RPMI7951 (cell line): Measurements from ENCODE around the gene CRHR1. TPM values are rescaled to one million over a fixed set of nuclear protein-coding genes. Genes with fewer than 3 reads are reported as not detected.
"Not testable (repeated sequence)": the region's sequence is repeated elsewhere in the genome, so short reads cannot be mapped to it uniquely, and the experiment has no call there.

Source experiments
- DNase-seq: peaks from one replicate; pipeline ENCODE4 v3.0.0-alpha.2; 2012; ENCODE audit warnings: low read depth
- total RNA-seq: library from RNA; depleted of rRNA; stranded (reverse); fragments of >200 nt; shearing (Covaris generic); gene quantifications from 2 replicates; pipeline ENCODE4 v1.2.3, GENCODE V29; 2014; rRNA removed

Gene CRHR1
- total RNA-seq: not detected in 2 replicates

GRCh38 chr17:45784293-45784740 lies at the start of gene CRHR1:
CRHR1 (plus strand) TSS chr17:45784320; CDS start chr17:45784545, 225 bp downstream.
- no peak for DNase-seq

DNA sequence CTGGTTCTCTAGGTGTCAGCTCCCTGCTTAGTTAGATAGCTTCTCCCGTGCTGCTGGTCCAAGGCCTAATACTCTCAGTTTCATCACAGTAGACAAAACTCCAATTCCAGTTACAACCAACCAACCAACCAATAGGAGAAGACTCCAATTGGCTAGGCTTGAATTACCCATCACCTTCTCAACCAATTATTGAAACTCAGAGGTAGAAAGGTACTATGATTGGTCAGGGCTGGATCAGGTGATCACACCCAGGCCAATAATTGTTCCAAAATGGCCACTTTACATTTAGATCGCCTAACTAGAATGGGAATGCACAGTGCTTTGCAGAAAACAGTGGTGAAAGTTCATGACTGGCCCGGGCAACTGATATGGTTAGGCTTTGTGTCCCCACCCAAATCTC lies 49.5 kb upstream of the CRHR1 start:
- DNase-seq: no peak

- no peak for DNase-seq
Observed at GRCh38 chr17:45735488-45735887, 48.6 kb upstream of the CRHR1 start.

- DNase-seq: no peak
Observed at GRCh38 chr17:45739786-45740185, 44.3 kb upstream of the CRHR1 start.

- DNase-seq: peak; percentile 41
Observed at GRCh38 chr17:45740553-45741330, 43.4 kb upstream of the CRHR1 start.

DNA sequence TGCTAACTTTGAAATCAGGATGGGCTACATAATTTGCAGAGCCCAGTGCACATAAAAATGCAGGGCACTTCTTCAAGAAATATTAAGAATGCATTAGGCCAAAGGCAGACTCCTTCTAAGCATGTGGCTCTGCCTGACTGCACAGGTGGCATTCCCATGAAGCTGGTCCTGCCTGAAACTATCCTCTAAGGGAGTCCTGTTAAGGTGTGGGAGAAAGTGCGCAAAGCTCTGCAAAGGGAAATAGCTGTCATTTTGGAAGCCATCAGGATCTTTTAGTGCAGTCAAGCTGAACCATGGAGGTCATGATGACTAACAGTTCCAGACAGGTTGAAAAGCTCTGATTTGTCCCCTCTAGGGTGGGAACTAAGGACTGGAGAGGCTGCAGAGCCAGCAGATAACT lies 41.9 kb upstream of the CRHR1 start:
- DNase-seq: no peak

DNA sequence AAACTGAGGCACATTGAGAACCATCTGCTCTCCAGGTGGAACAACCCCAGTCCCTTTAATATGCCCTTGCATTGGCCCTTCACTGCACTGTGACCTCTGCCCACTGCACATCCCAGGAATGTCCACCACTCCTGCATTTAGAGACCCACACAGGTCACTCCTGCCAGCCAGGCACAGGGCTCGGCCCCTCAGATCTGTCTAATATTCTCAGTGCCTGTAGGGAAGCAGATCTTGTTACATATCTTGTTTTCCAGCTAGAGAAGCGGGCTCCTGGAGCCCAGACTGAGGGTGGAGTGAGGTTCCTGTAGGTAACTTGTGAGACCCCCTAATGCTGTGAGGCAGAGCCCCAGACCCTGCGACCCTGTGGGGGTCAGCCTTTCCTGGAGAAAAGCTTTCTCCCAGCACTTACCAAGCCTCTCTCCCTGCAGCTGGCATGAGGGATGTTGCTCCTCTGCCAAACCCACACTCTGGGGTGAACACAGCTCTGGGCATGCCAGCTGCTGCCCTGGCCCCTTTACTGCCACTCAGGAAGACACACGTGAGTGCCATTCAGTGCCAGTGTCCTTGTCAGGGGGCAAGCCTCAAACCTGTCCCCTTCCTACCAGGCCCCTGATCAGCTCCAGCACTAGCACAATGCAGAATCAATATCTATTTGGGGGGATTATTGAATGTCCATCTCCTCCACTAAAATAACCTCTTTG lies 40.3 kb upstream of the CRHR1 start:
- DNase-seq: no peak

GRCh38 chr17:45744826-45745225 lies 39.3 kb upstream of the CRHR1 start:
- not testable (repeated sequence) for DNase-seq

DNA sequence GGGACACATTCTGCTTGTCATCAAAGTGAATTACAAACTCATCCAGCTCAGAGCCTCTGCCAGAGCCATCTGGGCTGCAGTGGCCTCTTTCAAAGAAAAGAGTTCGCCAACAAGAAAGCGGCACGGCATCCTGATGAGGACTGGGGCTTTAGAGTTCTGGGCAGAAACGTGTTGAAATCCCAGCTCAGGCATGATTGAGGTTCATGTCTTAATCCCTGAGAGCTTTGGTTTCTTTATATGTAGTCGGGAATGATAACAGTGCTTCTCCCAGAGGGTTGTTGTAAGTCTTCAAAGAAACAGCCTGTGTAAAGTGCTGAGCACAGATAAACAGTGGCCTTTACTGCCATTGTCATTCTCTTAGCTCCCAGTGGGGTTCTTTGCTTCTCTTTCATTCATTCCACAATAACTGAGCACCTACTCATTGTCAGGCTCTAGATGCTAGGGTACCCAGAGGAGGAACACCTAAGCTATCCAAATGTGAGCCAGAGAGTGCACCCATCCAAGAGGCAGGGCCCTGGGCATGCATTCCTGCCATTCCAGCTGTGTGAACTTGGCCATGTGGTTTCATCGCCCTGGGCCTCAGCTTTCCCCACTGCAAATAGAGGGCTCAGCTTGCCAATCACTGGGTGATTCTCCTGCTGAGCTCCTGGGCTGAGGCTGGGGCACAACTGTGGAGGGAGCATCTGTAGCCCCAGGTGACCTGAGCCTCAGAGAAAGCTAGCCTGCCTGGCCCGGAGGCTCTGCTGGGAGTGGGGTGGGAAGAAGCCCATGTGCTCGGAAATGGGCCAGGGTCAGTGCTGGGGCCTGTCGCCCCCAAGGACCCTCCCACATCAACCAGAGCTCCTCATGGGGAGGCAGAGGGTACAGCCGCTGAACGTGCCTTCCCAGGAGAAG lies 38.3 kb upstream of the CRHR1 start:
- DNase-seq: no peak

- no peak for DNase-seq
Observed at GRCh38 chr17:45747911-45748310, 36.2 kb upstream of the CRHR1 start.

- no peak for DNase-seq
Observed at GRCh38 chr17:45748731-45749310, 35.3 kb upstream of the CRHR1 start.

DNA sequence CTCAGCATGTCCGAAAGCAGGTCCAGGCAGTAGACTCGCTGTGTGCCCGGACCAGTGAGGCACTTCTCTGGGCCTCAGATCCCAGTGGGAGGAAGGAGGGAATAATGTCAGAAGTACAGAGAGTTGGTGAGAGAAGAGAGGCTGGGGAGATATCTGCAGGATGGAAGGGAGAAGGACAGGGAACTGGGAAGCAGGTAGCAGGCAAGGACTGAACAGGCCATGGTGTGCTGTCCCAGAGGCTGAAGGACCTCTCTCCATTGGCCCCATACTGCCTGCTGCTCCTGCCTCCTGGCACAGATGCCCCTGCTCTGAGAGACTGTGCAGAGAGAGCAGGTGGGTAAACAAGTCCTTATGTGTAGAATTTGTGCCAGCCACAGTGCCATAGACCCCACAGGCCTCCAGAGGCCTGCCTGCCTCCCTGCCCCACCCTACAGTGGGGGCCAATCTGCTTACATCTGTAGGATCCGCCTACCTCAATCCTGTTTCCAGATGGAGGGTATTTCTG lies 34.2 kb upstream of the CRHR1 start:
- DNase-seq: no peak

- DNase-seq: no peak
Observed at GRCh38 chr17:45750779-45751440, 33.2 kb upstream of the CRHR1 start.

- DNase-seq: no peak
Observed at GRCh38 chr17:45751466-45751865, 32.7 kb upstream of the CRHR1 start.

DNA sequence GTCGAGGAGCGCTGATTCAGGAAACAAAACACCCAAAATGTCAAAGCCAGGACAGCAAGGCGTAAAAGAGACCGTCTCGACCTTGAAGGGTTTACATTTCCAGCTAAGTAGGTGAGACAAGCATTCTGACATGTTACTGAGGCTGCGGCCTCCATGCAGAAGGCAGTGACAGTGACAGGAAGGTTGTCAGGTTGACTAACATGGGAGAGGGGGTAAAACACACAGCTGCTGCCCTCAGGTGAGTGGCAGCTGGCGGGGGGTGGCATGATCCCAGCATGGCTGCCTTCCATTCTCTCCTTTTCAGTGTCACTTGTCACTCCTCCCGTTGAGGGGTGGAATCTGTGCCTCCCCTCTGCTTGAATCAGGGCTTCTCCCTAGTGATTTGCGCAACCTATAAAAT lies 31.9 kb upstream of the CRHR1 start:
- DNase-seq: no peak

DNA sequence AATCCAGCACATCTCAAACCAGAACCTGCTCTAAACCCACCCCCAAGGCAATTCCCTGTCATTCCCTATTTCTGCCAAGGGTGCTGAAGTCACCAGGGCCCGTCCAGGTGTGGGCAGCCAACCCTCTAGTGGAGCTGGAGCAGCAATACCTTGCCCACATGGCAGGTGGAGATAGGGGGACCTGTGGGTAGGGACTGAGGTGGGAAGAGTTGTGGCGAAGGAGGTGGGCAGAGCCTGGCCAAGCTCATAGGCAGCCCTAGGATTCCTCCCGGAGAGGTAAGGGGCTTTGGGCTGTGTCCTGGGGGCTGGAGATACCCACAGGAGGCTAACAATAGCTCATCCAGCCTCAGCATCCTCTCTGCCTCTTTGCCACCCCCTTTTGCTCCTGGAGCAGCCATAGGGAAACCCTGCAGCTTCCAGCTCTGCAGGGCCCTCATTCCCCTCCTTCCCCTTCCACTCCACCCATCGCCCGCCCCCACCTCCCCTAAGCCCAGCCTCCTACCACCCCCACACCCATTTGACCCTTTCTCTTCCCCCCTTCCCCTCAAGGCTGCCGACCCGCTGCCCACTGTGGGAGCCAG lies 30.4 kb upstream of the CRHR1 start:
- no peak for DNase-seq

- DNase-seq: no peak
Observed at GRCh38 chr17:45755050-45755449, 29.1 kb upstream of the CRHR1 start.

DNA sequence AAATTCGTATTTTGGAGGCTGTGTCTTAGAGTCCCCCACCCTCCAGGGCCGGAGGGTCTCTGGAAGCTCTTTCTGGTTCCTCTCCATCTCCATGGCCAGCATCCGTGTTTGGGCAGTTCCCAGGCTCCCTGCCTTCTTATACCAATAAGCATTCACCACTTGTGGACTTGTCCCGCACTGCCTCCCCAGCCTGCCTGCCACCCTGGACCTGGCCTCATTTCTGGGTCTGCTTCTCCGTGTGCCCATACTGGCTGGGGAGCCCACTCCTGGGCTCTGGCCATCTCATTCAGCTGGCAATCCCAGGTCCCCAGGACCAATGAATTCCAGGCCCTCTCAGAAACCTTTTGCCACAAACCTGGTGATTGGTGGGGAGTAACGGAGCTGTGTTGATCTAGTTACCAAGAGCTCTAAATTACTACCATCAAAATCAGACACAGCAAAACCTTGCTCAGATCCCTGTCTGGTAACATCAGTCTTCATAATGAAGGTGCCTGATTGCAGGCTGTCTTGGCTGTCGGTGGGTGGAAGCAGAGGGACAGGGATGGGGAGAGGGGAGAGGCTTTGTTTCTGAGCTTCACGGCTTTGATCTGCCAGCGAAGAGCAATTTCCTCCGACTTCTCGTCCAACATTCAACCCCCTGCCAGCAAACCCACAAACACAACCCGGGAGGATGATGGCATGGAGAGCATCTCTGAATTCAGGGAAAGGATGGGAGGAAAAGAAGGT lies 27.7 kb upstream of the CRHR1 start:
- DNase-seq: no peak

GRCh38 chr17:45757431-45758218 lies 26.5 kb upstream of the CRHR1 start:
- DNase-seq: no peak
